Calu3 (cell line): ENCODE measurements around the gene TESK2. TPM values are rescaled to one million over a fixed set of nuclear protein-coding genes. Genes with fewer than 3 reads are reported as not detected.
"Not testable (repeated sequence)": the region's sequence is repeated elsewhere in the genome, so short reads cannot be mapped to it uniquely, and the experiment has no call there.

Experiments used
- BruUV-seq: library from RNA; stranded (reverse); fragments of 400-500 nt; replicated peaks from 2 replicates; lab custom pipeline; 2021; lab: Mats Ljungman, UMichigan
- CTCF ChIA-PET: fragments of 300-600 bp; sonication (Branson Sonifier 250); formaldehyde crosslinking; loops from one replicate; lab custom pipeline; 2022; ENCODE audit warnings: antibody characterized with exemption; lab: Charles Lee
- DNase-seq: peaks from one replicate; pipeline ENCODE4 v3.0.0; 2022
- H3K27ac Mint-ChIP-seq: one replicate; pipeline ENCODE4 v1.8.0; 2022; ENCODE audit warnings: mixed read lengths; ENCODE audit not compliant: unreplicated experiment
- H3K27me3 Mint-ChIP-seq: one replicate; pipeline ENCODE4 v1.8.0; 2022; ENCODE audit warnings: mixed read lengths; ENCODE audit not compliant: unreplicated experiment
- H3K36me3 Mint-ChIP-seq: one replicate; pipeline ENCODE4 v1.8.0; 2022; ENCODE audit warnings: mild to moderate bottlenecking, moderate library complexity, mixed read lengths; ENCODE audit not compliant: insufficient read depth, unreplicated experiment
- H3K4me1 Mint-ChIP-seq: one replicate; pipeline ENCODE4 v1.8.0; 2022; ENCODE audit warnings: mild to moderate bottlenecking, low read depth, mixed read lengths; ENCODE audit not compliant: unreplicated experiment
- H3K4me3 Mint-ChIP-seq: one replicate; pipeline ENCODE4 v1.8.0; 2022; ENCODE audit warnings: mild to moderate bottlenecking, low read depth, moderate library complexity, mixed read lengths; ENCODE audit not compliant: unreplicated experiment
- H3K9me3 Mint-ChIP-seq: one replicate; pipeline ENCODE4 v1.8.0; 2022; ENCODE audit warnings: low read depth, mixed read lengths; ENCODE audit not compliant: unreplicated experiment
- CTCF ChIP-seq: fragments of 200-600 bp; IDR thresholded peaks from one replicate; pipeline ENCODE4 v1.8.0; 2022; ENCODE audit warnings: antibody characterized with exemption; ENCODE audit not compliant: unreplicated experiment
- intact Hi-C: fragments of 100-400 bp; cut with micrococcal nuclease; formaldehyde crosslinking; loops from one replicate; pipeline ENCODE4 v1.10.0; 2022; ENCODE audit not compliant: unreplicated experiment
- total RNA-seq: library from RNA; stranded (reverse); gene quantifications from 2 replicates; pipeline ENCODE4 v1.2.3, GENCODE V29; 2022

Gene TESK2
- total RNA-seq, 1 experiment from 2014 or later = 2.3 TPM

GRCh38 chr1:45373573-45373972, 117.4 kb downstream of the TESK2 start:
- Mint-ChIP-seq H3K9me3 (no peaks in the 10 kb centered on the region), H3K27me3 (no peaks in the 10 kb centered on the region), H3K4me1 (no peaks in the 10 kb centered on the region), H3K36me3 (no peaks in the 10 kb centered on the region), H3K4me3 (no peak overlapping the region), H3K27ac (no peak overlapping the region)
- TF ChIP-seq CTCF = no peak
- no TSS peak for BruUV-seq
- CTCF ChIA-PET = no interaction called here
- intact Hi-C loops = no loop called here
- DNase-seq = no peak

DNA sequence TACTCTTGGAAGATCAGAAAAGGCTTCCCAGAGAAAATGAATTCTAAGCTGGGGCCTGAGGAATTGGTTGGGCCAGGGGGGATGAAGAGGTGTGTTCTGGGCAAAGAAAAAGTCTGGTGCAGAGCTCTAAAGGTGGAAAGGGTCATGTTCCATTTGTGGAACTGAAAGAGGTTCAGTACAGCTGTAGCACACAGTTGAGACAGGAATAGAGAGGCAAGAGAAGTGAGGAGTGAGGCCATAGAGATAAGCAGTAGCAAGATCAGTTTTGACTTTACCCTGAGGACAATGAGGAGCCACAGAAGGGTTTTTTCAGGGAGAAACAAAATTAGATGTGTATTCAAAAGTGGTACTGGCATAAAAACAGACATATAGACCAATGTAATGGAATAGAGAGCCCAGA, 120.4 kb downstream of the TESK2 start:
- Mint-ChIP-seq H3K36me3 (no peaks in the 10 kb centered on the region), H3K4me1 (no peaks in the 10 kb centered on the region), H3K4me3 (no peak overlapping the region), H3K27me3 (no peaks in the 10 kb centered on the region), H3K9me3 (no peaks in the 10 kb centered on the region), H3K27ac (no peak overlapping the region)
- no peak for DNase-seq
- intact Hi-C loops = no loop called here
- no TSS peak for BruUV-seq
- TF ChIP-seq CTCF = no peak
- CTCF ChIA-PET = interaction anchor here (0.6 kb wide), 1 partner anchor 167 kb away, joined by 4 read pairs; no protein-coding TSS in a partner anchor

DNA sequence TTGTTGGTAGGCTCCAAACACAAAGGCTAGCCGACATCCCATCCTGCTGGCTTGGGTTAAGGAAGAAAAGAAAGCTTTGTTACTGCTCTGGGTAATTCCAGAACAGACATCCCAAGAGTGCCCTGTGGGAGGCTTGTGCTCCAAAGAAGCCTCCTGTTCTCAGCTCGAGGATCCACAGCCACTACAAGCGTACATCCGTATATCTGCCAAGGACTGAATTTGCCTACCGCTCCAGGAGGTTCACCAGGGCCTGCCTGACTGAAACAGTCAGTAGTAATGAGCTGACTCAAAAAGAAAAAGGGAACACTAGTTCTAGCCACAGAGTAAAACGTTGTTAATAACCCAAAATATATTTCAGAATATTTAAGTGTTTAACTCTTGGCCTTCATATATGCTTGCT, 125.9 kb downstream of the TESK2 start:
- no peak for TF ChIP-seq CTCF
- Mint-ChIP-seq H3K36me3 (no peaks in the 10 kb centered on the region), H3K9me3 (no peaks in the 10 kb centered on the region), H3K27ac (no peak overlapping the region), H3K4me3 (no peak overlapping the region), H3K4me1 (no peaks in the 10 kb centered on the region), H3K27me3 (no peaks in the 10 kb centered on the region)
- intact Hi-C loops = no loop called here
- no peak for DNase-seq
- BruUV-seq = no TSS peak
- CTCF ChIA-PET = interaction anchor here (0.6 kb wide), 1 partner anchor 367 kb away, joined by 3 read pairs; no protein-coding TSS in a partner anchor

DNA sequence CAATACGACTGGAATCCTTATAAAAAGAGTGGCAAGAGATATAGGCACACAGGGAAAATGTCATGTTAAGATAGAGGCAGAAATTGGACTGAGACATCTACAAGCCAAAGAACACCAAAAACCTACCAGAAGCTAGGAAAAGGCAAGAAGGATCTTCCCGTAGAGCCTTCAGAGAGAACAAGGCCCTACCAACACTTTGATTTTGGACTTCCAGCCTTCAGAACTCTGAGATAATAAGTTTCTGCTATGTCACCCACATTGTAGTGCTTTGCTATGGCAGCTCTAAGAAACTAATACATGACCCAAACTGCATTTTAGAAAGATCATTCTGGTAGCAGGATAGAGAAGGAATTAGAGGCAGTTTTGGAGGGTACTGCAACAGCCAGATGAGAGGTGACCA, 126.7 kb downstream of the TESK2 start:
- no peaks in the 10 kb centered on the region for H3K36me3 Mint-ChIP-seq
- DNase-seq = no peak
- BruUV-seq = no TSS peak
- intact Hi-C loops = loop anchor here (5.0 kb wide), 1 partner anchor 208 kb away; no protein-coding TSS in a partner anchor
- CTCF ChIA-PET = no interaction called here
- no peaks in the 10 kb centered on the region for H3K27me3 Mint-ChIP-seq
- H3K4me3 Mint-ChIP-seq = no peak overlapping the region
- H3K4me1 Mint-ChIP-seq = no peaks in the 10 kb centered on the region
- no peak for TF ChIP-seq CTCF
- H3K27ac Mint-ChIP-seq = no peak overlapping the region
- H3K9me3 Mint-ChIP-seq = no peaks in the 10 kb centered on the region

- not testable (repeated sequence) for H3K27me3 Mint-ChIP-seq, BruUV-seq, H3K4me3 Mint-ChIP-seq, H3K9me3 Mint-ChIP-seq, H3K36me3 Mint-ChIP-seq, H3K4me1 Mint-ChIP-seq, DNase-seq, H3K27ac Mint-ChIP-seq
- intact Hi-C loops = loop anchor here (1.0 to 5.0 kb wide), 2 partner anchors 132 to 211 kb away; no protein-coding TSS in a partner anchor
- CTCF ChIA-PET = interaction anchor here (0.6 to 1.1 kb wide), 3 partner anchors 132 to 493 kb away, joined by 3 to 5 read pairs (median 3); no protein-coding TSS in a partner anchor
Measured at GRCh38 chr1:45360981-45361380, 130.0 kb downstream of the TESK2 start.
